ENCODE data around the gene COG4.

- TF ChIP-seq POLR2AphosphoS5 (IDR thresholded peaks at IDR 0.05; ENCODE audit: low read depth, low read length): no peak
- no peak for TF ChIP-seq CTCF (IDR thresholded peaks at IDR 0.05 in 2 of 3, conservative IDR thresholded peaks at IDR 0.05 in 1 of 3; ENCODE audit: borderline replicate concordance in 1 of 3, insufficient read depth in 1 of 3, low read depth in 2 of 3, low read length in 2 of 3)
- no peak for TF ChIP-seq ATF3 (IDR thresholded peaks at IDR 0.05)
- no peak for TF ChIP-seq EZH2 (IDR thresholded peaks at IDR 0.05)
- no peak for TF ChIP-seq POLR2A (IDR thresholded peaks at IDR 0.05; ENCODE audit: borderline replicate concordance, extremely low read depth, insufficient read depth, insufficient read length)
- TF ChIP-seq FOSL1 (IDR thresholded peaks at IDR 0.05; ENCODE audit: low read depth): no peak
- TF ChIP-seq ZBTB33 (IDR thresholded peaks at IDR 0.05; ENCODE audit: extremely low read depth, insufficient replicate concordance, low read length): no peak
- no peak for TF ChIP-seq MAX (IDR thresholded peaks at IDR 0.05)
- TF ChIP-seq SP1 (IDR thresholded peaks at IDR 0.05; ENCODE audit: low read depth): no peak
- no peak for TF ChIP-seq JUND (IDR thresholded peaks at IDR 0.05)
- TF ChIP-seq EGR1 (IDR thresholded peaks at IDR 0.05; ENCODE audit: low read depth): no peak
Observed at GRCh38 chr16:70472786-70473433, 50.4 kb downstream of the COG4 start.
